ENCODE results near the gene SYNM.

The SYNM gene

GRCh38 chr15:99177679-99178078 lies 72.8 kb downstream of the SYNM start:
- Histone ChIP-seq H3K4me3 (no peak overlapping the region), H3K27ac (no peak overlapping the region)
- TF ChIP-seq CTCF (IDR thresholded peaks at IDR 0.05), result no peak
- DNase-seq (ENCODE audit: low spot score), result no peak

GRCh38 chr15:99180086-99180963 lies 75.4 kb downstream of the SYNM start:
- DNase-seq (ENCODE audit: low spot score), result no peak
- TF ChIP-seq CTCF (IDR thresholded peaks at IDR 0.05), result no peak
- Histone ChIP-seq H3K4me3 (no peak overlapping the region), H3K27ac (peak overlapping the region; percentile 61 to 80)

GRCh38 chr15:99180964-99181306 lies 76.1 kb downstream of the SYNM start:
- no peak for DNase-seq (ENCODE audit: low spot score)
- Histone ChIP-seq H3K4me3 (no peak overlapping the region), H3K27ac (peak overlapping the region; percentile 61 to 80)
- no peak for TF ChIP-seq CTCF (IDR thresholded peaks at IDR 0.05)

GRCh38 chr15:99181545-99181971 lies 76.7 kb downstream of the SYNM start:
- Histone ChIP-seq H3K4me3 (no peak overlapping the region), H3K27ac (peak overlapping the region; percentile 61 to 80)
- DNase-seq (ENCODE audit: low spot score), result peak; percentile 89
- TF ChIP-seq CTCF (IDR thresholded peaks at IDR 0.05), result no peak

- no peak overlapping the region for H3K27ac ChIP-seq
- TF ChIP-seq CTCF (IDR thresholded peaks at IDR 0.05), result no peak
- DNase-seq (ENCODE audit: low spot score), result no peak
- no peak overlapping the region for H3K4me3 ChIP-seq
Observed at GRCh38 chr15:99182791-99183190, 77.9 kb downstream of the SYNM start.

Data from coronary artery (tissue), 2 donors.